ENCODE data around the gene HHAT.

Gene HHAT

DNA sequence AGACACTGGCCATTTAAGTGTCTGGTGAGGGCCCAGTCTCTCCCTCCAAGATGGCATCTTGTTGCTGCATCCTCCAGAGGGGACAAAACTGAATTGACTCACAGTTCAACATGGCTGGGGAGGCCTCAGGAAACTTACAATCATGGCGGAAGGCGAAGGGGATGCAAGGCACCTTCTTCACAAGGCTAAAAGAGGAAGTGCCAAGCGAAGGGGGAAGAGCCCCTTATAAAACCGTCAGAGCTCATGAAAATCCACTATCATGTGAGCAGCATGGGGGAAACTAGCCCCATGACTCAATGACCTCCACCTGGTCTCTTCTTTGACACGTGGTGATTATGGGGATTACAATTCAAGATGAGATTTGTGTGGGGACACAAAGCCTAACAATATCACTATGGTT is 280.1 kb downstream of the HHAT start:
- DNase-seq (ENCODE audit: extremely low read depth, low read depth), result no peak
- TF ChIP-seq, protein P1, sequence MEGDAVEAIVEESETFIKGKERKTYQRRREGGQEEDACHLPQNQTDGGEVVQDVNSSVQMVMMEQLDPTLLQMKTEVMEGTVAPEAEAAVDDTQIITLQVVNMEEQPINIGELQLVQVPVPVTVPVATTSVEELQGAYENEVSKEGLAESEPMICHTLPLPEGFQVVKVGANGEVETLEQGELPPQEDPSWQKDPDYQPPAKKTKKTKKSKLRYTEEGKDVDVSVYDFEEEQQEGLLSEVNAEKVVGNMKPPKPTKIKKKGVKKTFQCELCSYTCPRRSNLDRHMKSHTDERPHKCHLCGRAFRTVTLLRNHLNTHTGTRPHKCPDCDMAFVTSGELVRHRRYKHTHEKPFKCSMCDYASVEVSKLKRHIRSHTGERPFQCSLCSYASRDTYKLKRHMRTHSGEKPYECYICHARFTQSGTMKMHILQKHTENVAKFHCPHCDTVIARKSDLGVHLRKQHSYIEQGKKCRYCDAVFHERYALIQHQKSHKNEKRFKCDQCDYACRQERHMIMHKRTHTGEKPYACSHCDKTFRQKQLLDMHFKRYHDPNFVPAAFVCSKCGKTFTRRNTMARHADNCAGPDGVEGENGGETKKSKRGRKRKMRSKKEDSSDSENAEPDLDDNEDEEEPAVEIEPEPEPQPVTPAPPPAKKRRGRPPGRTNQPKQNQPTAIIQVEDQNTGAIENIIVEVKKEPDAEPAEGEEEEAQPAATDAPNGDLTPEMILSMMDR (IDR thresholded peaks at IDR 0.05; ENCODE audit: low read depth, low read length), result no peak

DNA sequence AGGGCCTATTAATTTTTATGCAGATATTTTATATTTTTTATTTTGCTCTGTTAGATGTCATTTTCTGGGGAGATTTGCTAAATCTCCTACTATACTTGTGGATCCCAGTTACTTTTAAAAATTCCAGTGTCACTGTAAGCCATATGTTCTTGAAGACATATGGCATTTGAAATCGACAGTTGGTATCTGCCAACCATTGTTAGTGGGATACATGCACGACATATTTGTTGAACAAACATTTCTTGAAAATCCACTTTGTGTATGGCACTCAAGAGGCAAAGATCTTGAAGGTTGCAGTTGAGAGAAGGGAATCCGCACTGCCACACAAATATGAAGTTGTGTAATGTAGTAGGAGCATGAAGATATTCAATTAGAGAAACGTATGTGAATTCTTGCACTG is 287.7 kb downstream of the HHAT start:
- TF ChIP-seq, protein P1 (IDR thresholded peaks at IDR 0.05; ENCODE audit: low read depth, low read length), result no peak
- DNase-seq (ENCODE audit: extremely low read depth, low read depth), result no peak

DNA sequence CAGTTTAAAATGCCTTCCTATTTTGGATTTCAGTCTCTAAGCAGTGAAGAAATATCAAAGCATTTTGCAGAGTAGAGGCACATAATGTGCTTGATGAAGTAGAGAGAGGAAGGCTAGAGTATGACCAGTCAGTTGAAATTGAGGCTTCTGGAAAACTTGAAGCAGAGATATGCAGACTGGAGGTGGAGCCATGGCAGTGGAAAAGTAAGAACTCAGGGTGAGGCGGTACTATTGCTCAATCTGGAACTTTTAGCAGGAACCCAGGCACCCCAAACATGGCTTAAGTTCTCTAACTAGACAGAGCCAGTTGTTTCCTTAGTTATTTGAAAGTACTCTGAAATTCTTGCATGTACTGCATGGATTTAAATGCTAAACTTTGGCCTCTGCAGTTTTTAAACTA is 288.6 kb downstream of the HHAT start:
- DNase-seq (ENCODE audit: extremely low read depth, low read depth), result no peak
- TF ChIP-seq, protein P1 (IDR thresholded peaks at IDR 0.05; ENCODE audit: low read depth, low read length), result no peak

DNA sequence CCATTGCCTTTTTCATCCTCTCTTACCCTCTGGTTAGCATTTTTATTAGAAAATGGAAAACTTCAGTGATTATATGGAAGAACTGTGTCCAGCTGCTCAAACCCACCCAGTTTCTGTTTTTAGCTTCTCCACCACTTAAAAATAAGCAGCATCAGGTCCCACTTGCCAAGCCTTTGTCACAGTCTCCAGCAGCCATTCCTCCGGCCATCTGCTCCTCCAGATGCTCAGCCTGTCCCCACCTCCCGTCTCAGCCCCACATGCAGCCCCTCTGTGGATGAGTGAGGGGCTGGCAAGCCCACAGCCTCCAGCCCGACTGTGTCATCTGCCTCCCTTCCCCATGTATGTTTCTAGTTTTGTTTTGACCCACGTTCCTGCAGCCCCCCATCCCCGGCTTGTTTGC is 289.7 kb downstream of the HHAT start:
- TF ChIP-seq, protein P1 (IDR thresholded peaks at IDR 0.05; ENCODE audit: low read depth, low read length), result no peak
- DNase-seq (ENCODE audit: extremely low read depth, low read depth), result no peak

DNA sequence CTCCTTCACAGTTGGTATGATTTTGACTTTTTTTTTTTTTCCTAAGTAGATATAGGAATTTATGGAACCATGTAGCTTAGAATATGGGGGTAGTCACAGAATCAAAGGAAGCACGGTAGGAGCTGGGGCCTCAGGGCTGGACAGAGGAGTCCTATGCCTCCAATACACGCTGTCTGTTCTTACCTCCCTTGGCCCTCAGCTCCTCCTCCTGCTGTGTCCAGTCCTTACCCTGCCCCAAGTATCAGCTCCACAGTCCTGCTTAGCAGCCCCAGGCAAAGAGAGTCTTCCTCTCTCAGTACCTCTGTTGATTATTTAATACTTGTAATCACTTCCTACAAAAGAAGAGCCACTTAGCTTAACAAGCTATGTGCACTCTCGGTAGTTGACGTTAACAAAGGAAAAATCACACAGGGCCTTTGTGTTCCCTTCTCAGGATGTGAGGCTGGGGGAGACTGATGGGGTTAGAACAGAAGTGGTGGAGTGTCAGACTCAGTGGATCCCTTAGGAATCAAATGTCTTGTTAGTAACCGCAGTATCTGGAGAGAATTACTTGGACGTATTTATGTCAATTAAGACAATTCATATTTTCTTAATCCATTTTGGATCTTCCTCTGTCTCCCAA is 292.3 kb downstream of the HHAT start:
- no peak for DNase-seq (ENCODE audit: extremely low read depth, low read depth)
- TF ChIP-seq, protein P1 (IDR thresholded peaks at IDR 0.05; ENCODE audit: low read depth, low read length), result no peak

DNA sequence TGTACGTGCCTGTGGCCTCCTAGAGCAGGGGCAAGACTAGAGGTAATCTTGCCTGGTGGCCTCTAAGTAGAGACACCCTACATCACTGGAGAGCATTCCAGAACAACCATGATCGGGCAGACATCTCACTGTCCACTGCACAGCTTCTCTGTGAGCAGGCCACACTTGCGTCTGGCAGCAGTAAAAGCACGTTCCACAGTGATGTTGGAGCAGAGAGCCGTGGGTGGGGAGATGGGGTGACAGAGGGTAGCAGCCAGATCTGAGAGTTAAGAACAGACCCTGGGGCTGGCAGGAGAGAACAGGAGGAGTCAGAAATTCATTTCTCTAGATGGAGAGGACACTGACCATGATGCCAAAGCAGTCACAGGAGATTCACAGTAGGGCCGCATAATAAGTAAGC is 293.0 kb downstream of the HHAT start:
- DNase-seq (ENCODE audit: extremely low read depth, low read depth), result no peak
- TF ChIP-seq, protein P1 (IDR thresholded peaks at IDR 0.05; ENCODE audit: low read depth, low read length), result no peak

DNA sequence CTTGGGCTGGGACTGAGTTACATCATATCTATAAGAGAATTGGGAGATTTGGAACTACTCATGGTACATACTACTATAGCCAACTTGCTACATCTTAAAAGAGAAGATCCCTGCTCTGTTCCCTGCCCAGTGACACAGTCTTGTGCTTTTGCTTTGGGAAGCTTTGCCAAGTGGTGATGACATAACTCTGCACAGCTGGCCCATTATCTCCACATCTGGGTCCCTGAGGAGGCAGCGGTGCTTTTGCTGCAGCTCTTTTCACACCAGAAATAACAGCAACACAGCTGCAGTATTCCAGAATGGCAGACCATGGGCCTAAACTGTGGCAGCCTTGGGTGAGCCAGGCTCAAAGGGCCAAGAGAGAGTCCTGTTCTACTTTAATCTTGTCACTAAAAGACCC is 296.0 kb downstream of the HHAT start:
- TF ChIP-seq, protein P1 (IDR thresholded peaks at IDR 0.05; ENCODE audit: low read depth, low read length), result no peak
- no peak for DNase-seq (ENCODE audit: extremely low read depth, low read depth)

Measured in AG09319 (cell line).